Muscle layer of colon (tissue), 2 donors: ENCODE measurements around the gene WDR19.

ENCODE experiments used
- H3K27ac ChIP-seq: one replicate; pipeline ENCODE4 v1.7.0; 2013; ENCODE audit warnings: low read depth, mild to moderate bottlenecking, low read length, moderate library complexity
- H3K27me3 ChIP-seq, 2 donors: one replicate each; pipeline ENCODE4 v1.7.0; 2013; ENCODE audit warnings: low read length in 2 of 2, mild to moderate bottlenecking in 2 of 2; ENCODE audit not compliant: insufficient read depth in 2 of 2, control insufficient read depth in 1 of 2
- H3K36me3 ChIP-seq: one replicate; pipeline ENCODE4 v1.7.0; 2013; ENCODE audit warnings: mild to moderate bottlenecking, low read length; ENCODE audit not compliant: insufficient read depth
- H3K4me1 ChIP-seq: one replicate; pipeline ENCODE4 v1.7.0; 2013; ENCODE audit warnings: mild to moderate bottlenecking, low read length; ENCODE audit not compliant: insufficient read depth
- H3K4me3 ChIP-seq, 2 donors: one replicate each; pipeline ENCODE4 v1.7.0; 2013; ENCODE audit warnings: low read length in 2 of 2, low read depth in 1 of 2, mild to moderate bottlenecking in 1 of 2, moderate library complexity in 1 of 2
- H3K9ac ChIP-seq: one replicate; pipeline ENCODE4 v1.7.0; 2013; ENCODE audit warnings: low read length
- H3K9me3 ChIP-seq: one replicate; pipeline ENCODE4 v1.7.0; 2013; ENCODE audit warnings: mild to moderate bottlenecking, low read length
- donor health status: abdominal sarcoma.
- donor health status: Adenocarcinoma of cecum.

Gene WDR19

DNA sequence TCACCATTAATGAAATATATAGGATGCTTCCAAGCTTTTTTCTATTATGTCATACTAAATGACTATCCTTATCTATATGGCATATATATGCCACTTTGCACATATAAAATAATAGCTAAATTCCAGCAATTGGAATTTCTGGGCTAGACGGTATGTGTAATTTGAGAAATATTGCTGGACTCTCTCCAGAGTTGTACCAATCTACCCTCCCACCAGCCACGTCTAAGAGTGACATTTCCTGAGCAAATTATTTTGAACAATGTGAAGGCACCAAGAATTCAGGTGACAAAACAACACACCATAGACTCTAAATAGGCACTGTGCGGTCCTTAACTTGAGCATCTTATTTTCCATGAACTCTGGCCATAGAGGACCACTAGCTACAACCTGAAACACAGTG, 121.5 kb downstream of the WDR19 start:
- Histone ChIP-seq H3K4me1 (no peaks in the 10 kb centered on the region), H3K27ac (no peak overlapping the region), H3K36me3 (peaks cover 48% of the 10 kb centered on the region), H3K4me3 (no peak overlapping the region), H3K9me3 (no peaks in the 10 kb centered on the region), H3K27me3 (no peaks in the 10 kb centered on the region), H3K9ac (no peak overlapping the region)

GRCh38 chr4:39304651-39305050, 122.3 kb downstream of the WDR19 start:
- no peak overlapping the region for H3K4me3 ChIP-seq
- H3K27ac ChIP-seq: no peak overlapping the region
- peaks cover 45% of the 10 kb centered on the region for H3K36me3 ChIP-seq
- no peak overlapping the region for H3K9ac ChIP-seq
- no peaks in the 10 kb centered on the region for H3K4me1 ChIP-seq
- H3K27me3 ChIP-seq: no peaks in the 10 kb centered on the region
- no peaks in the 10 kb centered on the region for H3K9me3 ChIP-seq

DNA sequence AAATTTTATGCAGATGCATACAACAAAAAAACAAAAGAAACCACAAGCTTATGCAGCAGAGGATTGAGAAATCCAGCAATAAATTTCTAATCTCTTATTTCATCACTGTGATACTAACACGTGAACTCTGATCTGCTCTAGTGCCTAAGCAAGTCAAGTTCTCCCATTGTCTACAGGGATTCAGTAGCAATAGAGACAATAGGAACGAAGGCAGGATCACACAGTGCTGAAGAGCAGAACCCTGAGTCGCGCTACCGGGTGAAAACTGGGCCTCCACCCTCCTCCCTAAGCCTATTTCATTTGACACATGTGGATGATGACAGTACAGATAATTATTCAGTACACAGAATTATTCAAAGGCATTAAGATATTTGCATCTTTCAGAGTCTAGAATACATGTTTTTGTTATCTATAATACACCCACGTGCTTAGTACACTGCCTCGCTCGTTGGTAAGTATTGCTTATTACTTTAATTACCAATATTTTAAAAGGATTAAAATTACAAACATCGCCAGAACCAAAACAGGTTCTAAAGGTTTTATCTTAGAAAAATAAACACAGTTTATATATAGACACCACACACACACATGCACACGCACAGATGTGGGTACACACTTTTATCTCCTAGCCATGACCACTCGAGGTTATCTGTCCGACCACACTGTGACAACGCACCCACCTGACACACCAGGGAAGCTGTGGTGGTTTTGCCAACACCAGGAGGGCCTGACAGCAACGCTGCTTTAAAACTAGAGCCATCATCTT, 123.8 kb downstream of the WDR19 start:
- Histone ChIP-seq H3K36me3 (peaks cover 42% of the 10 kb centered on the region), H3K27ac (no peak overlapping the region)

GRCh38 chr4:39308611-39309010, 126.3 kb downstream of the WDR19 start:
- Histone ChIP-seq H3K4me1 (no peaks in the 10 kb centered on the region), H3K27me3 (no peaks in the 10 kb centered on the region), H3K4me3 (no peak overlapping the region), H3K9me3 (no peaks in the 10 kb centered on the region), H3K9ac (no peak overlapping the region), H3K27ac (no peak overlapping the region), H3K36me3 (peaks cover 30% of the 10 kb centered on the region)

More for the DNA sequence above, 123.8 kb downstream of the WDR19 start:
- Histone ChIP-seq H3K9me3 (no peaks in the 10 kb centered on the region), H3K4me3 (no peak overlapping the region), H3K27me3 (no peaks in the 10 kb centered on the region), H3K9ac (no peak overlapping the region), H3K4me1 (no peaks in the 10 kb centered on the region)

DNA sequence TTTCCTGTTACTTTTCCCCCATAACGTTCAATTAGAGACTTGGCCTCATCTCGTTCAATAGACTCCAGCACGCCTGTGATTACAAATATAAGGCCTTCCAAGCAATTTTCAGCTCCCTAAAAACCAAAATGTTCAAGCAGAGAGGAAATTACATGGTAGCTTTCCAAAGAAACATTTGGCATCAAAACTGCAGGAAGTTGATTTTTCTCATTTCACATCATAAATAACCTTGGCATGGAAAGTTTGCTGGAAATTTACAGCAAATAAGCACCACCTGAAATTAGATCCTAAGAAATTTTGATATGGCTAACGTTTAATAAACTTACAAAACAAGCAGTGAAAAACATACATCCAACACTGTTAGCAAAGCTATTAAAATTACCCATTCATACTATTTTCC, 130.5 kb downstream of the WDR19 start:
- H3K27ac ChIP-seq: no peak overlapping the region
- H3K4me3 ChIP-seq: no peak overlapping the region
- no peaks in the 10 kb centered on the region for H3K27me3 ChIP-seq
- H3K9me3 ChIP-seq: no peaks in the 10 kb centered on the region
- H3K4me1 ChIP-seq: no peaks in the 10 kb centered on the region
- H3K9ac ChIP-seq: no peak overlapping the region
- peaks cover 23% of the 10 kb centered on the region for H3K36me3 ChIP-seq

GRCh38 chr4:39319676-39320075, 137.3 kb downstream of the WDR19 start:
- H3K9ac ChIP-seq: no peak overlapping the region
- H3K4me1 ChIP-seq: no peaks in the 10 kb centered on the region
- H3K36me3 ChIP-seq: peaks cover 19% of the 10 kb centered on the region
- H3K27me3 ChIP-seq: no peaks in the 10 kb centered on the region
- no peaks in the 10 kb centered on the region for H3K9me3 ChIP-seq
- no peak overlapping the region for H3K27ac ChIP-seq
- no peak overlapping the region for H3K4me3 ChIP-seq

- Histone ChIP-seq H3K4me3 (no peak overlapping the region), H3K9ac (no peak overlapping the region), H3K36me3 (peaks cover 21% of the 10 kb centered on the region), H3K27ac (no peak overlapping the region), H3K4me1 (no peaks in the 10 kb centered on the region), H3K27me3 (no peaks in the 10 kb centered on the region), H3K9me3 (no peaks in the 10 kb centered on the region)
Measured at GRCh38 chr4:39320381-39321115, 138.2 kb downstream of the WDR19 start.

DNA sequence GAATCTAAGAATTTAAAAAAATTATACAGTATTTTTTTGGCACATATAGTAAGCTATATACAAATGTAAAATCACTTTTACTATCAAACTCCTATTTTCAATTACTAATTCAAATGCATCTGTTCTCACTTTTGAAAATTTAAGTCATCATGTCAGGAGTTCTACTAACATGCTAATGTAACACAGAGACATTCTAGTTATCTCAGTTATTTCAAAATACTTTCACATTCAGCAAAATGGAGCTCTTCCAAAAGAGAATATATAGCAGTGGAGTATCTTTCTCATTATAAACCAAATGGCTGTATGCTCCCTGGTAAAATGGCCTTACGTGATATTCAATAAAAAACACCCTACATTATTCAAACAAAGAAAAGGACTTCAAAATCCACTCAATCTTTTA, 141.5 kb downstream of the WDR19 start:
- H3K9ac ChIP-seq: no peak overlapping the region
- H3K27ac ChIP-seq: no peak overlapping the region
- H3K4me3 ChIP-seq: no peak overlapping the region
- no peaks in the 10 kb centered on the region for H3K4me1 ChIP-seq
- H3K9me3 ChIP-seq: no peaks in the 10 kb centered on the region
- peaks cover 33% of the 10 kb centered on the region for H3K36me3 ChIP-seq
- no peaks in the 10 kb centered on the region for H3K27me3 ChIP-seq

DNA sequence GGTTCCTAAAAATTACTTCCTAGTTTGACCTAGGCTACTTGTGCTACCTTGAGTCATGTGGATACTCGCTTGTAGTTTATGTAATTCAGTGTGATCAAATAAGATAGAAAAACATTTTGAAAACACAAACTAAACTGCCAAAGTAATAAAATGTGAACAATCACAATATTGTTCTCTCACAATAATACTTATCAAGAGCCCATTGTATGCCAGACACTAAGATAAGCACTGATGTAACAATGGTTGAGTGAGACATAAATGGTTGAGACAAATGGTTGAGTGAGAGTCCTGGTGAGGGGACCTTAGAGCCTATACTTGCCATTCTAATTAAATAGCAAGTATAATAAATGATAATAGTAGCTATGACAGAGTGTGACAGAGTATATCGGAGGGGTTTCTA, 142.1 kb downstream of the WDR19 start:
- no peak overlapping the region for H3K9ac ChIP-seq
- H3K27me3 ChIP-seq: no peaks in the 10 kb centered on the region
- H3K9me3 ChIP-seq: no peaks in the 10 kb centered on the region
- no peaks in the 10 kb centered on the region for H3K4me1 ChIP-seq
- peaks cover 27% of the 10 kb centered on the region for H3K36me3 ChIP-seq
- no peak overlapping the region for H3K27ac ChIP-seq
- no peak overlapping the region for H3K4me3 ChIP-seq

- H3K9me3 ChIP-seq: no peaks in the 10 kb centered on the region
- H3K4me3 ChIP-seq: no peak overlapping the region
- no peaks in the 10 kb centered on the region for H3K27me3 ChIP-seq
- H3K9ac ChIP-seq: no peak overlapping the region
- no peak overlapping the region for H3K27ac ChIP-seq
- peaks cover 22% of the 10 kb centered on the region for H3K36me3 ChIP-seq
- no peaks in the 10 kb centered on the region for H3K4me1 ChIP-seq
Measured at GRCh38 chr4:39324897-39325613, 142.7 kb downstream of the WDR19 start.

DNA sequence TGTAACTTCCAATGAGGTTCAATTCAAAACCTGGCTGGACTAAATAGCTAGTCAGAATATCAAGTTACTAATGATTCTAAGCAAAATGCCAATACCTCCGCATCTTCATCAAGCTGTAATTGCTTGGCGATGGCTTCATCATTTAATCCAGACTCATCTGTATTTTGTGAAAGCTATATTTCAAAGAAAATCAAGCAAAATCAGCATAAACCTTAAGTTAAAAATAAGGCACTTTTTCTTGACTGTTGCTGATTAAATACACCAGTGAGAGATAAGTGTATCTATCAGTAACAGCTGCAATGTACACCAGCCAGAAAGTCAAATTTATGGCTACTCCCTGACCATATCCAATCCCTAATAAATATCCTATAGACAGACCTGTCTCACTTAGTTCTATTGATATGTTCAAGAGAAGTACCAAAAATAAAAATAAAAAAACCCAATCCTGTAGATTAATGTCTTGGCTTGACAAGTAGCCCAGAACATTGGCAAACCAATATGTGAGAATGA, 144.2 kb downstream of the WDR19 start:
- Histone ChIP-seq H3K27ac (no peak overlapping the region), H3K9me3 (no peaks in the 10 kb centered on the region), H3K4me1 (no peaks in the 10 kb centered on the region), H3K36me3 (peaks cover 22% of the 10 kb centered on the region), H3K27me3 (no peaks in the 10 kb centered on the region), H3K4me3 (no peak overlapping the region), H3K9ac (no peak overlapping the region)
